ENCODE results near the gene LEMD2.

DNA sequence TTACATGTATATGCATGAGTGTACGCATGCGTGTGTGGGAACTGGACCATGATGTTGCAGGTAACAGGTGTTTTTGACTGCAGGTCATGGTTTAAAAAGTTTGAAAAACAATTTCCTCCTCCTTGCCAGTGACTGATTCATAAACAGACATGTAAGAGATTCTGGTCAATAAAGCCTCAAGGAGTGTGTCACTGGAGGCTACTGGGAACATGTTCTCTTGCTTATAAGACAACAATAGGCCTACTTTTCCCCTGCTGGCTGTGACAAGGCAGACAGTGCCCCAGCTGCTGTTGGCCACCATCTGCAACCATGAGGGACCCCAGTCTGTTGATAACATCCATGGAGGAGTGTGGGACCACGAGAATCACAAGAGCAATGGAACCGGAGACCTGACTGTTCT, 12.7 kb downstream of the LEMD2 start:
- TF ChIP-seq, protein P1, sequence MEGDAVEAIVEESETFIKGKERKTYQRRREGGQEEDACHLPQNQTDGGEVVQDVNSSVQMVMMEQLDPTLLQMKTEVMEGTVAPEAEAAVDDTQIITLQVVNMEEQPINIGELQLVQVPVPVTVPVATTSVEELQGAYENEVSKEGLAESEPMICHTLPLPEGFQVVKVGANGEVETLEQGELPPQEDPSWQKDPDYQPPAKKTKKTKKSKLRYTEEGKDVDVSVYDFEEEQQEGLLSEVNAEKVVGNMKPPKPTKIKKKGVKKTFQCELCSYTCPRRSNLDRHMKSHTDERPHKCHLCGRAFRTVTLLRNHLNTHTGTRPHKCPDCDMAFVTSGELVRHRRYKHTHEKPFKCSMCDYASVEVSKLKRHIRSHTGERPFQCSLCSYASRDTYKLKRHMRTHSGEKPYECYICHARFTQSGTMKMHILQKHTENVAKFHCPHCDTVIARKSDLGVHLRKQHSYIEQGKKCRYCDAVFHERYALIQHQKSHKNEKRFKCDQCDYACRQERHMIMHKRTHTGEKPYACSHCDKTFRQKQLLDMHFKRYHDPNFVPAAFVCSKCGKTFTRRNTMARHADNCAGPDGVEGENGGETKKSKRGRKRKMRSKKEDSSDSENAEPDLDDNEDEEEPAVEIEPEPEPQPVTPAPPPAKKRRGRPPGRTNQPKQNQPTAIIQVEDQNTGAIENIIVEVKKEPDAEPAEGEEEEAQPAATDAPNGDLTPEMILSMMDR (optimal IDR thresholded peaks at IDR 0.05 in 1 of 3, IDR thresholded peaks at IDR 0.05 in 1 of 3, conservative IDR thresholded peaks at IDR 0.05 in 1 of 3; ENCODE audit: extremely low read depth in 1 of 3, insufficient read depth in 2 of 3, low read length in 3 of 3) = no peak
- no peak for TF ChIP-seq EZH2 (IDR thresholded peaks at IDR 0.05; ENCODE audit: low read length)

All from keratinocyte (primary cell).